Measurements from ENCODE around the gene KLHL11. TPM values are rescaled to one million over a fixed set of nuclear protein-coding genes. Genes with fewer than 3 reads are reported as not detected.

Gene KLHL11
- total and polyA plus RNA-seq, 10 of the 15 experiments (the other 5 are each of a cell fraction or from before 2014, with no cell fraction given), result 0.07 to 17.2 (median 10.1) TPM

DNA sequence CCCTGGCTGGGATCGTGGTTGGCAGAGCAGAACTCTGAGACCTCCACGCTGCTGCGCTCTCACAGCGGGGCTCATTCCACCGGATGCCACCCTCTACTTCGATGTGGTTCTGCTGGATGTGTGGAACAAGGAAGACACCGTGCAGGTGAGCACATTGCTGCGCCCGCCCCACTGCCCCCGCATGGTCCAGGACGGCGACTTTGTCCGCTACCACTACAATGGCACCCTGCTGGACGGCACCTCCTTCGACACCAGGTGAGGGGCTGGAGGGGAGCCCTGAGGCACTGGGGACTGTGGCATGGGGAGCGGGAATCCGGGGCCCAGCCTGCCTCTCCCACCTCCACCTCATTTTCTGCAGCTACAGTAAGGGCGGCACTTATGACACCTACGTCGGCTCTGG is 47.2 kb downstream of the KLHL11 start (continued):
- TF ChIP-seq, protein P1, sequence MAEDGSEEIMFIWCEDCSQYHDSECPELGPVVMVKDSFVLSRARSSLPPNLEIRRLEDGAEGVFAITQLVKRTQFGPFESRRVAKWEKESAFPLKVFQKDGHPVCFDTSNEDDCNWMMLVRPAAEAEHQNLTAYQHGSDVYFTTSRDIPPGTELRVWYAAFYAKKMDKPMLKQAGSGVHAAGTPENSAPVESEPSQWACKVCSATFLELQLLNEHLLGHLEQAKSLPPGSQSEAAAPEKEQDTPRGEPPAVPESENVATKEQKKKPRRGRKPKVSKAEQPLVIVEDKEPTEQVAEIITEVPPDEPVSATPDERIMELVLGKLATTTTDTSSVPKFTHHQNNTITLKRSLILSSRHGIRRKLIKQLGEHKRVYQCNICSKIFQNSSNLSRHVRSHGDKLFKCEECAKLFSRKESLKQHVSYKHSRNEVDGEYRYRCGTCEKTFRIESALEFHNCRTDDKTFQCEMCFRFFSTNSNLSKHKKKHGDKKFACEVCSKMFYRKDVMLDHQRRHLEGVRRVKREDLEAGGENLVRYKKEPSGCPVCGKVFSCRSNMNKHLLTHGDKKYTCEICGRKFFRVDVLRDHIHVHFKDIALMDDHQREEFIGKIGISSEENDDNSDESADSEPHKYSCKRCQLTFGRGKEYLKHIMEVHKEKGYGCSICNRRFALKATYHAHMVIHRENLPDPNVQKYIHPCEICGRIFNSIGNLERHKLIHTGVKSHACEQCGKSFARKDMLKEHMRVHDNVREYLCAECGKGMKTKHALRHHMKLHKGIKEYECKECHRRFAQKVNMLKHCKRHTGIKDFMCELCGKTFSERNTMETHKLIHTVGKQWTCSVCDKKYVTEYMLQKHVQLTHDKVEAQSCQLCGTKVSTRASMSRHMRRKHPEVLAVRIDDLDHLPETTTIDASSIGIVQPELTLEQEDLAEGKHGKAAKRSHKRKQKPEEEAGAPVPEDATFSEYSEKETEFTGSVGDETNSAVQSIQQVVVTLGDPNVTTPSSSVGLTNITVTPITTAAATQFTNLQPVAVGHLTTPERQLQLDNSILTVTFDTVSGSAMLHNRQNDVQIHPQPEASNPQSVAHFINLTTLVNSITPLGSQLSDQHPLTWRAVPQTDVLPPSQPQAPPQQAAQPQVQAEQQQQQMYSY (CRISPR knock-in tag; IDR thresholded peaks at IDR 0.05), result no peak
- no peak for TF ChIP-seq BCLAF1 (IDR thresholded peaks at IDR 0.05)
- no peak for TF ChIP-seq ZBTB4 (CRISPR knock-in tag; IDR thresholded peaks at IDR 0.05)
- TF ChIP-seq BCL11A (IDR thresholded peaks at IDR 0.05; ENCODE audit: low read depth, low read length), result no peak
- no peak for TF ChIP-seq RCOR1 (conservative IDR thresholded peaks at IDR 0.05; ENCODE audit: low read depth, low read length)
